Panc1 (cell line): ENCODE measurements around the gene MBD4.

Experiments used
- CTCF ChIP-seq: fragments of 450-650 bp; IDR thresholded peaks from 2 replicates; pipeline ENCODE4 v1.5.1; 2017; ENCODE audit warnings: mild to moderate bottlenecking
- POLR2AphosphoS5 ChIP-seq: IDR thresholded peaks from 2 replicates; pipeline ENCODE4 v1.6.1; 2012; ENCODE audit warnings: mild to moderate bottlenecking, low read depth, low read length, moderate library complexity
- SIN3A ChIP-seq: IDR thresholded peaks from 2 replicates; pipeline ENCODE4 v1.6.1; 2012; ENCODE audit warnings: low read depth, mild to moderate bottlenecking, low read length, moderate library complexity, borderline replicate concordance; ENCODE audit not compliant: insufficient read depth
- TCF7L2 ChIP-seq: IDR thresholded peaks from 2 replicates; pipeline ENCODE4 v1.6.1; 2011; ENCODE audit warnings: mild to moderate bottlenecking, low read depth, low read length, inconsistent platforms

- TF ChIP-seq CTCF = no peak
- peak; percentile 9; the same call in 1 of the 2 replicates for TF ChIP-seq POLR2AphosphoS5
- no peak for TF ChIP-seq TCF7L2
- no peak for TF ChIP-seq SIN3A
These were observed 10.7 kb downstream of the MBD4 start for GRCh38 chr3:129429080-129429451.
